Duodenal mucosa (tissue), 2 donors: ENCODE measurements around the gene NRN1.

Experiments
- H3K27ac ChIP-seq: one replicate; pipeline ENCODE4 v1.7.0; 2013; ENCODE audit warnings: low read depth, low read length
- H3K27me3 ChIP-seq, 2 donors: one replicate each; pipeline ENCODE4 v1.7.0; 2013; ENCODE audit warnings: low read length in 2 of 2, control low read depth in 1 of 2; ENCODE audit not compliant: insufficient read depth in 2 of 2, control insufficient read depth in 1 of 2
- H3K36me3 ChIP-seq, 2 donors: one replicate each; pipeline ENCODE4 v1.7.0; 2013; ENCODE audit warnings: low read length in 2 of 2, control low read depth in 1 of 2; ENCODE audit not compliant: insufficient read depth in 2 of 2, control insufficient read depth in 1 of 2
- H3K4me1 ChIP-seq, 2 donors: one replicate each; pipeline ENCODE4 v1.7.0; 2013; ENCODE audit warnings: low read length in 2 of 2, control low read depth in 1 of 2; ENCODE audit not compliant: insufficient read depth in 2 of 2, control insufficient read depth in 1 of 2
- H3K4me3 ChIP-seq, 2 donors: one replicate each; pipeline ENCODE4 v1.7.0; 2013; ENCODE audit warnings: low read length in 2 of 2, low read depth in 1 of 2
- H3K9ac ChIP-seq, 2 donors: one replicate each; pipeline ENCODE4 v1.7.0; 2013; ENCODE audit warnings: low read length in 2 of 2, low read depth in 1 of 2
- H3K9me3 ChIP-seq, 2 donors: one replicate each; pipeline ENCODE4 v1.7.0; 2013; ENCODE audit warnings: low read length in 2 of 2, control low read depth in 1 of 2; ENCODE audit not compliant: control insufficient read depth in 1 of 2

The NRN1 gene

DNA sequence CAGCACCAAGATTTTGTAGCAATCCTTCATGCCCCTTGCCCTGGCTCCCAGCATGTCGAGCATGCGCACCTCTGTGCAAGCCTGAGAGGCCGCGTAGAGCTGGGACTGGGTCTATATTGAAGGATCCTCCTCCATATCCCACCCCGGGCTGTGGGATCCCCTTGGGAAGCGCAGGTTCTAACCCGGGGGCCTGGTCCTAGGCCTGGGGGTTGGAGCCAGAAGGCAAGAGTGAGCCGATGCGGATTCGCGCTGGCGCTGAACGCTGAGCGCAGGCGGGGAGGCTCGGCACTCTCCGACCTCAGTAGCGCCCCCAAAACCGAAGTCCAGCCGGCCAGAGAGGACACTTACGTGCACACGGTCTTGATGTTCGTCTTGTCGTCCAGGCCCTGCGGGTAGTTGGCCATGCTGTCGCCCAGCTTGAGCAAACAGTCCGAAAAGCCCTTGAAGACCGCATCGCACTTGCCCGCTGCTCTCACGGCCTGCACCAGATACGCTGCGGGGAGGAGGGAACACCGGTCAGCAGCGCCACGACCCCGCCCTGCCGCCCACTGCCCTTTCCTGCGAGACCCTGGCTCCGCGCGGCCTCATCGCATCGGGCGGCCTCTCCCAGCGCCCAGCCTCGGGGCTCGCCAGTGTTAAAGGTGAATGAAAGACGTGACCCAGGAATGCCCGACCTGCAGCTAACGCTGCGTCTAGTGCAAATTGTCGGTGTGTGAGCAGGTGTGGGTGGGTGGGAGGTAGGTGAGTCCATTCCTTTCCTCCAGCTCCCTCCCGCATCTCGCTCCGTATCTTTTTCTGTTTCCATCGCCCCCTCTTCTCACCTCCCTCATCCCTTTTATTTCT, 4.5 kb downstream of the NRN1 start:
- Histone ChIP-seq H3K27ac (no peak overlapping the region), H3K4me1 (peaks cover 18 to 42% of the 10 kb centered on the region in 2 donors), H3K27me3 (peaks cover 98% of the 10 kb centered on the region in 2 donors), H3K9me3 (peaks cover 0 to 9% of the 10 kb centered on the region in 2 donors), H3K4me3 (peak overlapping the region in 1 of 2 donors; percentile 36), H3K9ac (no peak overlapping the region), H3K36me3 (no peaks in the 10 kb centered on the region)

DNA sequence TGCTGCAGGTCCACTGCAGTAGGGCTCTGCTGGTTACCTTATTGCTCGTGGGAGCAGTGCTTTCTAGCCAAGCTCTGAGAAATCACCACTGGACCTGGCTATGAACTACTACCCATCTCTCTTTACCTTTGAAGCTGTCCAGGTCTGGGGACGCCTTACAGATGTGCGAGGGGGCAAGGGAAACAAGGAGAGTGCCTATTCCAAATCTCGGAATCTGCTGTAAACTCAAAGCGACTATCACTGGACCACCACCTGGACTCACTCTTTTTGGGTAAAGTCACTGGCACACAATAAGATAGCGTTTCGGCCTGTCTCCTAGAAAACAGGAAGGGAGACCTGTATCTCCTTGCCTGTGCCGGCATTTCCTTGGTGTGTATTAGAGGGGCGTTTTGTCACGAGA, 5.3 kb downstream of the NRN1 start:
- peaks cover 96 to 98% of the 10 kb centered on the region in 2 donors for H3K27me3 ChIP-seq
- no peak overlapping the region for H3K4me3 ChIP-seq
- peaks cover 26 to 37% of the 10 kb centered on the region in 2 donors for H3K4me1 ChIP-seq
- H3K27ac ChIP-seq = no peak overlapping the region
- H3K9ac ChIP-seq = no peak overlapping the region
- H3K36me3 ChIP-seq = no peaks in the 10 kb centered on the region
- H3K9me3 ChIP-seq = peaks cover 0 to 9% of the 10 kb centered on the region in 2 donors

DNA sequence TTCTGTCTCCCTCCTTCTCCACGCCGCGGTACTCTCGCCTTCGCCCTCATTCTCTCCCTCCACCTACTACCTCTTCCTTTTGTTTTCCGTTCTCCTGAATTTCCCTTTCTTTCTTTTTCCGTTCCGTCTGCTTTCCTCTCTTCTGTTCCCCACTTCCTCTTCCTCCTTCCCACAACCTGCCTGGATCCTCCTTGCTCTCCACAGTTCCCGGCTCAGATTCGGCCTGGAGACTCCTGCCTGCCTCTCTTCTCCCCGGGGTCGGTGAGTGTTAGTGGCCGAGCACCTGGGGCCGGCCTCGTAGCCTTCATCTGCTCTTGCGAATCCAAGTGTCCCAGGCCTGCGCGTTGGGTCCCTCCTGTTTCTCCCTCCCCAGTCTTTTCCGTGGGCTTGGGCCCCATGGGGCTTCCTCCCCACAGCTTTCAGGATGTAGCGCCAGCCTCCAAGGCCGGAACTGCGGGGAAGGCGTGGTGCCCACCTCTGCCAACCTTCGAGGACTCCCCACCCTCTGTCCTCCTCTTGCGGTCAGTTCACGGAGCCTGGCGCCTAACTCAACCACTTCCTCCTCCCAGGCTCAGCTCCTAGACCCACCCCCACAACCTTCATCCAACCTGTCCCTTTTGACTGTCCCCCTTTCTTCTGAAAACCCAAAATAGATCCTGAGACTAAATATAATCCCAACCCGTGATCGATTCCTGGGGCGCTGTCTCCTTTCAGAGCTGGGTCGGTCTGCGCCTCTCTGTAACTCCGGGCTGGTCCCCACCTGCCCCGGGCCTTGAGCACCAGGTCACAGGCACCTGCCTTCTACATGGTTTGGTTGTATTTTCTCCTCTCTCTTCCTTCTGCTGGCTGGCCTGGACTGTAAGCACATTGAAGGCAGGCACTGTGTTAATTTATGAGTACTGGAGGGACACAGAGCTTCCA, 6.8 kb downstream of the NRN1 start:
- Histone ChIP-seq H3K36me3 (no peaks in the 10 kb centered on the region), H3K4me1 (peaks cover 28 to 44% of the 10 kb centered on the region in 2 donors), H3K27me3 (peaks cover 96 to 98% of the 10 kb centered on the region in 2 donors), H3K4me3 (no peak overlapping the region), H3K27ac (no peak overlapping the region), H3K9me3 (peaks cover 0 to 9% of the 10 kb centered on the region in 2 donors), H3K9ac (no peak overlapping the region)

DNA sequence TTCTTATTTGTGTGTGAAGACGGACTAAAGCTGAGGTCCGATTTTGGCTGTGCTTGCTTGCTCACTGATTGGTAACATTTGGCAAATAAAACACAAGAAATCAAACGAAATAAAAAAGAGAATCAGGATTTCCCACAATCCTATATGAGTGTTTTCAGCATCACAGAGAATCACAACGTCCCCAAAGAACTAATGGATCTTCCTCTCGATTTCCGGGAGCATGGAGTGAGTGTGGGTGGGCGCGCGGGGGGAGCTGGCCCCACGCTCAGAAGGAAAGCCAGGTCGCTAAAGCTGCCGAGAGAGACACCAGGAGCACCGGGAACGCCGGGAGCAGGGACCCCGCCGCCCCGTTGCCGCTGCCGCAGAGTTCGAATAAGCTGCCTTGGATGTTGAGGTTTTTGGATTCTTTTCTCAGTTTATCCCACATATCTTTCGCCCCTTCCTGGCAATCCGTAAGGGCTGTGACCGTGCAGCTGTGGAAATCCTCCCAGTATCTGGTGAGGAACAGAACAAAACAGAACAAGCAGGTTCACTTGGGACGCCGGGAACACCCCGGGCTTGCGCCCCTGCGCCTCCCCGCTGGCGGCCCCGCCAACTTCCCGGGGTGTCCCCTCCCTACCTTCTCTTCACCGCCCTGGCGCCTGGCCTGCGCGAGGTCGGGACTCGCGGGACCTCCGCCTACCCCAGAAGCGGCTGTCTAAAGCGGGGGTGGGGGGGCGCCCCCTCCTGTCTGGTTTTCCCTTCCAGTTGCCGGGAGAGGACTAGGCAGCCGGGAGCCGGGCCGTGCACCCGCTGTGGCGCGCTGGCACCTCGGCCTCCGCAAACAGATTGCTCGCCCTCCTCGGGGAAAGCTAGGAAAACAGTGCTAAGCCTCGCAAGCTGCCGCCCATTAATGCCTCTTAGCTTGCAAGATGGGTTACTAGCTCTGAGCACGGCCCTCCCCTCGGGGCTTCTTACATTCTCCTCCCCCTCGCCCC, 7.7 kb downstream of the NRN1 start:
- no peak overlapping the region for H3K27ac ChIP-seq
- H3K9me3 ChIP-seq = peaks cover 0 to 5% of the 10 kb centered on the region in 2 donors
- no peaks in the 10 kb centered on the region for H3K36me3 ChIP-seq
- H3K4me3 ChIP-seq = peak overlapping the region; percentile 2 to 40
- H3K9ac ChIP-seq = no peak overlapping the region
- H3K27me3 ChIP-seq = peaks cover 96 to 98% of the 10 kb centered on the region in 2 donors
- H3K4me1 ChIP-seq = peaks cover 28 to 42% of the 10 kb centered on the region in 2 donors

DNA sequence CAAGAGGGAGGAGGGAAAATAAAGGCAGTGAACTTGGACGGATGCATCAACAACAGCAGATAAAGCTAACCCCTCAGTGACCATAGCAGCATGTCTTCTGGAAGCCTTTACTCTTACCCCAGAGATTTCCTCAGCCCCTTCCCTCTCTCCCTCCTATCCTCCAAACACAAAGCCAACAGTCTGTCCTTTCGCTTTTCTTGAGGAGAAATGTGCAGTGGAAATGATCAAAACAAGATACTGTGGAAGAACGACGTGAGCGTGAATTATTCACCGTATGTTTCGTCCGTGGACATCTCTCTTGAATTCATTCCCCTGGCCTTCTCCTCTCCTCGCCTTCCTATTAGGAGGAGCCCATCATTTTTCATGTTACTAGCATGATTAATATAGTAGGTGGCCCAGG, 8.5 kb downstream of the NRN1 start:
- Histone ChIP-seq H3K27ac (no peak overlapping the region), H3K36me3 (no peaks in the 10 kb centered on the region), H3K4me1 (peaks cover 28 to 37% of the 10 kb centered on the region in 2 donors), H3K9ac (no peak overlapping the region), H3K27me3 (peaks cover 96 to 98% of the 10 kb centered on the region in 2 donors), H3K4me3 (no peak overlapping the region), H3K9me3 (peaks cover 0 to 4% of the 10 kb centered on the region in 2 donors)

DNA sequence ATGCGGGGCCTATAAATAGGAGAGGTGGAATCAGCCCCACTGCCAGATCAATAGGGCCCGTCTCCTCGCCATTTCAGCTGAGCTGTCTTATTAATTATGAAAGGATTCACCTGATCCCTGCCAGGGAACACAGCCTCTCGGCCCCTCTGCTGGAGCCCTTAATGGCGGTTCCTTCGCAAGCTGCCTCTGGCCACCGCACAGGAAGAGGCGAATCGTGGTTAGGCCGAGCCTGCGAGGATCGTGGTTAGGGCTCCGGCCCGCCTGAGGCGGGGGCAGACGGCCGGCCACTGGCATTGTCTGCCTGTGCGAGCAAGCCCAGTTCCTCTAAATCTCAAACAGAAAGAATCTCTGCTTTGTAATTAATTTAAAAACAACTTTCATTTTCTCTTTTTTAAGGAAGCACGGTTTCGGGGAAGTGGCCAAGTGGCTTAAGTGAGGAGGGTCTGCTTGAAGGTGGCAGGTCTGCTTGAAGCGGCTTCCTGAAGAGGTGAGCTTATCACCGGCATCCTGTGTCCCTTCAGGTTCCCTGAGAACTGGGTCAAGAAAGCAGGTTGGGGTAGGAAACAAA, 9.2 kb downstream of the NRN1 start:
- H3K9ac ChIP-seq = no peak overlapping the region
- H3K36me3 ChIP-seq = no peaks in the 10 kb centered on the region
- peaks cover 95 to 98% of the 10 kb centered on the region in 2 donors for H3K27me3 ChIP-seq
- peak overlapping the region; percentile 85 to 86 for H3K4me3 ChIP-seq
- H3K27ac ChIP-seq = no peak overlapping the region
- H3K4me1 ChIP-seq = peaks cover 22 to 30% of the 10 kb centered on the region in 2 donors
- H3K9me3 ChIP-seq = peaks cover 0 to 4% of the 10 kb centered on the region in 2 donors

DNA sequence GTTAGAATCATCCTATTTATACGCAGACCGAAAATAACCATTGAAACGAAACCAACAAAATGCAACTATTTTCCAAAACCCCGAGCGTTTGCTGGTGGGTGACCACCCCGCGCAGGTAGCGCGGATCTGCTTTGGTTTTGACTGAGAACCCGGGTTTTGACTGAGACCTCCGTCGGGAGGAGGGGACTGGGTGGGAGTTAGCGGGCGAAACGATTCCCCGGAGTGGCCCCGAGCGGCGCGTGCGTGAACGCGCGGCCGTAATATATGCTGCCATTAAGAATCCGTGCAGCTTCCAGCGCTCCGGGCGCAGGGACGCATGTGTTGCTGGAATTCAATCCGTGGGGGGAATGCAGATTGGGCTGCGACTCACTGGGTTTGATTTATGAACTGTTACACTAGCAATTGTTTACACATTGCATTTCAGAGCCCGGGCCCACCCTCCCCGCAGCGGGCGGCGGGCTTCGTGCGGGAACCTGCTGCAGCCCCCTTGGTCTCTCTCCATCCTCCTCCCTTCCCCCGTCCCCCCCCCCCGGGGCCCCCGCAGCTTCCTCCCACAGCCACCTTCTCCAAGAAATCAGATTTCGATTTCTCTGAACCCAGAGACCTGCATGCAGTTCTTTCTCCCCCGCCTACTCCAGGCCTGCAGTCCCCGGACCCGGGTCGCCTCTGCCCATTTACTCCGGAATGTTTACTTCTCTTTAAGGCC, 9.9 kb downstream of the NRN1 start:
- H3K4me3 ChIP-seq = peak overlapping the region; percentile 85 to 86
- no peak overlapping the region for H3K27ac ChIP-seq
- peaks cover 19 to 24% of the 10 kb centered on the region in 2 donors for H3K4me1 ChIP-seq
- H3K9ac ChIP-seq = no peak overlapping the region
- H3K36me3 ChIP-seq = no peaks in the 10 kb centered on the region
- H3K27me3 ChIP-seq = peaks cover 91 to 98% of the 10 kb centered on the region in 2 donors
- H3K9me3 ChIP-seq = peaks cover 0 to 4% of the 10 kb centered on the region in 2 donors

DNA sequence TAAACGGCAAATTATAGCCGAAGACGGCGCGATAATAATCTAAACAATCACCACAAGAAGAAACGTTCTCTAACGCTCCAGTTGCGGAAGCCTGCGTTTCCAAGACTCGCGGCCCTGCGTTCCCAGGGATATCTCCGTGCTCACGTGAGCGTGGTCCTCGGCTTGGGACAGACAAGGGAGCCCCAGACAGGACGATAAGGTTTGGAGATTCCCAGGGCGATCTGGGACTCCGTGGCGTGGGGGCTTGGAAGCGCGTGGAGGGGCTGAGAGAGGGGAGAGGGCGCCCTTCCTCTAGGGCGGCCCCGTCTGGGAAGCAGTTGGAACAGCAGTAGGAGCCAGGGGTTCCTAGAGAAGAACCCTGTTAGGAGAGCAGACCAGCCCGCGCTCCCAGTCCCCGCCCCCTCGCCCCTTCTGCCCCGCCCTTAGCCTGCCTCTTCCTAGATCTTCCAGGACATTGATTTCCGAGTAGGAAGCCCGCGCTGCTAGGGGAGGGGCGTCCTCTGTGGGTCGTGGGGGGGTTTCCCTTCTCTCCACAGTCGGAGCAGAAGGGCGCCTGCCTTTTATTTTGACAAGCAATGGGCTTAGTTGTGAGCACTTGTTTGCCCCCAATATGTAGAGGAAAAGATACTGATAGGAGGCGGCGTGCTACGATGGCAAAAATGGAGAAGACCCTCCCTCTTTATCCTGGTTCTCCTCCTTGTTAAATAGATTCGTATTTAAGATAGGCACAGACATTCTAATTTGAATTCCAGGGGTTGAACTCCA, 10.6 kb downstream of the NRN1 start:
- H3K4me1 ChIP-seq = peaks cover 19 to 22% of the 10 kb centered on the region in 2 donors
- no peaks in the 10 kb centered on the region for H3K36me3 ChIP-seq
- peaks cover 84 to 92% of the 10 kb centered on the region in 2 donors for H3K27me3 ChIP-seq
- H3K4me3 ChIP-seq = peak overlapping the region; percentile 85 to 86
- H3K9ac ChIP-seq = no peak overlapping the region
- no peak overlapping the region for H3K27ac ChIP-seq
- H3K9me3 ChIP-seq = peaks cover 0 to 4% of the 10 kb centered on the region in 2 donors
